ENCODE results near the gene NINJ2. TPM values are rescaled to one million over a fixed set of nuclear protein-coding genes. Genes with fewer than 3 reads are reported as not detected.
A peak's percentile ranks its signal among the peaks of the same experiment; 100 is the strongest.

The NINJ2 gene
- total and polyA plus RNA-seq, 7 donors = 11.8 to 66.6 (median 33.1) TPM

- Histone ChIP-seq H3K4me1 (peaks cover 59% of the 10 kb centered on the region), H3K27ac (peak overlapping the region; percentile 86), H3K27me3 (ENCODE audit: insufficient read depth in 3 of 3, low read length in 2 of 3) (no peaks in the 10 kb centered on the region), H3K36me3 (ENCODE audit: insufficient read depth in 1 of 2, low read depth in 1 of 2) (no peaks in the 10 kb centered on the region), H3K9me3 (no peaks in the 10 kb centered on the region), H3K4me3 (no peak overlapping the region)
- ATAC-seq (peak; percentile 43 to 54 (median 51)), DNase-seq (peak; percentile 57 to 83)
- TF ChIP-seq CTCF (IDR thresholded peaks at IDR 0.05) = no peak
- intact Hi-C loops (cut with DNase I) = loop anchor here in 1 of 2 donors (5.0 kb wide), 1 partner anchor 35 kb away; no protein-coding TSS in a partner anchor
- 28 to 38% (median 28%) methylated on average over 14 of the region's 14 CpGs for WGBS, 3 donors
Measured at GRCh38 chr12:617304-617915, 45.8 kb downstream of the NINJ2 start.

GRCh38 chr12:615620-616019 is 47.6 kb downstream of the NINJ2 start:
- WGBS, 3 donors = 25 to 54% (median 34%) methylated on average over 4 of the region's 4 CpGs
- peak overlapping the region; percentile 86 for H3K27ac ChIP-seq
- H3K4me1 ChIP-seq = peaks cover 51% of the 10 kb centered on the region
- H3K36me3 ChIP-seq (ENCODE audit: insufficient read depth in 1 of 2, low read depth in 1 of 2) = no peaks in the 10 kb centered on the region
- ATAC-seq (peak; percentile 80 to 84 (median 82)), DNase-seq (peak in 1 of 2 donors; percentile 68)
- no peaks in the 10 kb centered on the region for H3K9me3 ChIP-seq
- no peak for TF ChIP-seq CTCF (IDR thresholded peaks at IDR 0.05)
- intact Hi-C loops (cut with DNase I) = loop anchor here in 1 of 2 donors (5.0 kb wide), 1 partner anchor 33 kb away; no protein-coding TSS in a partner anchor
- no peaks in the 10 kb centered on the region for H3K27me3 ChIP-seq (ENCODE audit: insufficient read depth in 3 of 3, low read length in 2 of 3)
- no peak overlapping the region for H3K4me3 ChIP-seq

GRCh38 chr12:614411-614970 is 48.8 kb downstream of the NINJ2 start:
- peaks cover 49% of the 10 kb centered on the region for H3K4me1 ChIP-seq
- H3K27me3 ChIP-seq (ENCODE audit: insufficient read depth in 3 of 3, low read length in 2 of 3) = no peaks in the 10 kb centered on the region
- no peak for TF ChIP-seq CTCF (IDR thresholded peaks at IDR 0.05)
- H3K4me3 ChIP-seq = no peak overlapping the region
- no peaks in the 10 kb centered on the region for H3K36me3 ChIP-seq (ENCODE audit: insufficient read depth in 1 of 2, low read depth in 1 of 2)
- no peak for DNase-seq
- ATAC-seq = peak in 3 of 4 donors; percentile 20 to 33 (median 22)
- H3K27ac ChIP-seq = peak overlapping the region; percentile 86
- intact Hi-C loops (cut with DNase I) = no loop called here
- H3K9me3 ChIP-seq = no peaks in the 10 kb centered on the region
- WGBS, 3 donors = 64 to 81% (median 64%) methylated on average over 12 of the region's 12 CpGs

- intact Hi-C loops (cut with DNase I) = no loop called here
- Histone ChIP-seq H3K27me3 (ENCODE audit: insufficient read depth in 3 of 3, low read length in 2 of 3) (no peaks in the 10 kb centered on the region), H3K4me1 (peaks cover 44% of the 10 kb centered on the region), H3K4me3 (no peak overlapping the region), H3K36me3 (ENCODE audit: insufficient read depth in 1 of 2, low read depth in 1 of 2) (no peaks in the 10 kb centered on the region), H3K9me3 (no peaks in the 10 kb centered on the region), H3K27ac (no peak overlapping the region)
- WGBS, 3 donors = 68 to 83% (median 74%) methylated on average over 5 of the region's 5 CpGs
- no peak for TF ChIP-seq CTCF (IDR thresholded peaks at IDR 0.05)
- no peak for ATAC-seq
- DNase-seq = no peak
Measured at GRCh38 chr12:613996-614395, 49.2 kb downstream of the NINJ2 start.
